WTC11 (cell line): ENCODE measurements around the gene INO80. TPM values are rescaled to one million over a fixed set of nuclear protein-coding genes. Genes with fewer than 3 reads are reported as not detected.

Source experiments
- ATAC-seq: fragments of 200-7000 bp; cut with Tn5 transposase; 2 replicates; pipeline ENCODE4 v1.10.0; 2021; ENCODE audit warnings: mild to moderate bottlenecking, moderate library complexity
- CTCF ChIA-PET: fragments of 300-600 bp; sonication (Branson Sonifier 250); formaldehyde crosslinking; loops from one replicate; lab custom pipeline; 2021; ENCODE audit warnings: antibody characterized with exemption; lab: Charles Lee
- POLR2A ChIA-PET: fragments of 350-600 bp; sonication (Branson Sonifier 250); formaldehyde crosslinking; loops from one replicate; lab custom pipeline; 2021; ENCODE audit warnings: antibody characterized with exemption; lab: Charles Lee
- DNase-seq: peaks from one replicate; pipeline ENCODE4 v3.0.0; 2021; ENCODE audit warnings: low spot score
- H3K27ac Mint-ChIP-seq: 2 replicates; pipeline ENCODE4 v1.8.0; 2021; ENCODE audit warnings: mixed read lengths
- H3K27me3 Mint-ChIP-seq: 2 replicates; pipeline ENCODE4 v1.8.0; 2021; ENCODE audit warnings: low read depth, mild to moderate bottlenecking, moderate library complexity, mixed read lengths
- H3K36me3 Mint-ChIP-seq: 2 replicates; pipeline ENCODE4 v1.8.0; 2021; ENCODE audit warnings: mixed read lengths
- H3K4me1 Mint-ChIP-seq: 2 replicates; pipeline ENCODE4 v1.8.0; 2022; ENCODE audit warnings: mixed read lengths
- H3K4me3 Mint-ChIP-seq: 2 replicates; pipeline ENCODE4 v1.8.0; 2021; ENCODE audit warnings: mild to moderate bottlenecking, moderate library complexity, mixed read lengths
- H3K9me3 Mint-ChIP-seq: 2 replicates; pipeline ENCODE4 v1.8.0; 2021; ENCODE audit warnings: mixed read lengths
- CREB1 ChIP-seq: sonication (generic); formaldehyde crosslinking; IDR thresholded peaks from 2 replicates; pipeline ENCODE4 v1.8.0; 2023; ENCODE audit warnings: mild to moderate bottlenecking, missing genetic modification reagents
- GABPB1 ChIP-seq: sonication (generic); formaldehyde crosslinking; IDR thresholded peaks from 2 replicates; pipeline ENCODE4 v1.8.1; 2023; ENCODE audit warnings: mild to moderate bottlenecking, missing genetic modification reagents
- JAZF1 ChIP-seq: fragments of 250-450 bp; sonication (Bioruptor Pico); IDR thresholded peaks from 2 replicates; pipeline ENCODE4 v1.9.0; 2021; ENCODE audit warnings: moderate library complexity, mild to moderate bottlenecking, inconsistent platforms
- MYBL2 ChIP-seq: sonication (generic); formaldehyde crosslinking; IDR thresholded peaks from 2 replicates; pipeline ENCODE4 v1.8.1; 2023; ENCODE audit warnings: mild to moderate bottlenecking, moderate library complexity, missing genetic modification reagents
- NFYB ChIP-seq: sonication (generic); formaldehyde crosslinking; conservative IDR thresholded peaks from 2 replicates; pipeline ENCODE4 v1.8.0; 2022; ENCODE audit warnings: low read depth, missing genetic modification reagents
- SP1 ChIP-seq: sonication (generic); formaldehyde crosslinking; conservative IDR thresholded peaks from 2 replicates; pipeline ENCODE4 v1.8.1; 2022; ENCODE audit warnings: missing genetic modification reagents
- ZNF263 ChIP-seq: sonication (generic); formaldehyde crosslinking; IDR thresholded peaks from 2 replicates; pipeline ENCODE4 v1.8.1; 2022; ENCODE audit warnings: low read depth, mild to moderate bottlenecking, moderate library complexity, missing genetic modification reagents
- ZNF317 ChIP-seq: sonication (generic); formaldehyde crosslinking; IDR thresholded peaks from 2 replicates; pipeline ENCODE4 v1.8.1; 2023; ENCODE audit warnings: low read depth, mild to moderate bottlenecking, moderate library complexity, missing genetic modification reagents, borderline replicate concordance
- ZNF416 ChIP-seq: fragments of 250-450 bp; sonication (Bioruptor Pico); IDR thresholded peaks from 2 replicates; pipeline ENCODE4 v1.9.0; 2021; ENCODE audit warnings: mild to moderate bottlenecking, inconsistent platforms
- ZNF671 ChIP-seq: fragments of 250-450 bp; sonication (Bioruptor Pico); IDR thresholded peaks from 2 replicates; pipeline ENCODE4 v1.8.0; 2021; ENCODE audit warnings: mild to moderate bottlenecking
- total RNA-seq: library from RNA; stranded (reverse); gene quantifications from 3 replicates; pipeline ENCODE4 v1.2.3, GENCODE V29; 2021
- TF ChIP-seq, protein P1 (sequence below): sonication (generic); formaldehyde crosslinking; IDR thresholded peaks from 2 replicates; pipeline ENCODE4 v1.8.1; 2023; ENCODE audit warnings: mild to moderate bottlenecking, missing genetic modification reagents
- TF ChIP-seq, protein P2 (sequence below): sonication (generic); formaldehyde crosslinking; IDR thresholded peaks from 2 replicates; pipeline ENCODE4 v1.8.1; 2023; ENCODE audit warnings: mild to moderate bottlenecking, missing genetic modification reagents, moderate library complexity
- TF ChIP-seq, protein P3 (sequence below): sonication (generic); formaldehyde crosslinking; IDR thresholded peaks from 2 replicates; pipeline ENCODE4 v1.8.0; 2022; ENCODE audit warnings: missing genetic modification reagents
- TF ChIP-seq, protein P4 (sequence below): sonication (generic); formaldehyde crosslinking; IDR thresholded peaks from 2 replicates; pipeline ENCODE4 v1.8.0; 2022; ENCODE audit warnings: mild to moderate bottlenecking, missing genetic modification reagents

INO80 gene
- total RNA-seq, 1 experiment from 2014 or later: 20.6 TPM

DNA sequence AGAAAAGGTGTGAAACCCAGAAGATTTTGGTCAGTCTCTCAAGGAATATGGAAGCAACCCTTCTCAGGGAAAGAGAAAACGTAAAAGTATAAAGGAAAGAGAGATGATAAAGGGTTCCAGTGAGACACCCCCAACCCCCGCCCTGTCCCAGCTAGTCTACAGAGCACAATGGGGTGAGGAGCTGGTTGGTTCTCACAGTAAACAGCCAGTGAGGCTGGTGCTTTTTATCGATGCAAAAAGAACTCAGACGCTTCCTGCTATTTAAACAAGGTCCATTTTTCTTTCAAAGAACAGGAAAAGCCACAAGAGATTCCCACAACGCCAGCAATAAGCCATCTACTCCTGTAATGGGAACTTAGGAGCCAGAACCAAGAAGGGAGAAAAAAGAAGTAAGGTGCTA is 96.9 kb downstream of the INO80 start (continued):
- no peak for TF ChIP-seq ZNF671 (CRISPR knock-in tag)
- TF ChIP-seq MYBL2 (CRISPR knock-in tag): no peak
- TF ChIP-seq, protein P1, sequence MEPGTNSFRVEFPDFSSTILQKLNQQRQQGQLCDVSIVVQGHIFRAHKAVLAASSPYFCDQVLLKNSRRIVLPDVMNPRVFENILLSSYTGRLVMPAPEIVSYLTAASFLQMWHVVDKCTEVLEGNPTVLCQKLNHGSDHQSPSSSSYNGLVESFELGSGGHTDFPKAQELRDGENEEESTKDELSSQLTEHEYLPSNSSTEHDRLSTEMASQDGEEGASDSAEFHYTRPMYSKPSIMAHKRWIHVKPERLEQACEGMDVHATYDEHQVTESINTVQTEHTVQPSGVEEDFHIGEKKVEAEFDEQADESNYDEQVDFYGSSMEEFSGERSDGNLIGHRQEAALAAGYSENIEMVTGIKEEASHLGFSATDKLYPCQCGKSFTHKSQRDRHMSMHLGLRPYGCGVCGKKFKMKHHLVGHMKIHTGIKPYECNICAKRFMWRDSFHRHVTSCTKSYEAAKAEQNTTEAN (CRISPR knock-in tag): no peak
- no peak for TF ChIP-seq ZNF317 (CRISPR knock-in tag)
- TF ChIP-seq GABPB1 (CRISPR knock-in tag): no peak
- TF ChIP-seq, protein P2, sequence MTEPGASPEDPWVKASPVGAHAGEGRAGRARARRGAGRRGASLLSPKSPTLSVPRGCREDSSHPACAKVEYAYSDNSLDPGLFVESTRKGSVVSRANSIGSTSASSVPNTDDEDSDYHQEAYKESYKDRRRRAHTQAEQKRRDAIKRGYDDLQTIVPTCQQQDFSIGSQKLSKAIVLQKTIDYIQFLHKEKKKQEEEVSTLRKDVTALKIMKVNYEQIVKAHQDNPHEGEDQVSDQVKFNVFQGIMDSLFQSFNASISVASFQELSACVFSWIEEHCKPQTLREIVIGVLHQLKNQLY (CRISPR knock-in tag): no peak
- TF ChIP-seq, protein P3, sequence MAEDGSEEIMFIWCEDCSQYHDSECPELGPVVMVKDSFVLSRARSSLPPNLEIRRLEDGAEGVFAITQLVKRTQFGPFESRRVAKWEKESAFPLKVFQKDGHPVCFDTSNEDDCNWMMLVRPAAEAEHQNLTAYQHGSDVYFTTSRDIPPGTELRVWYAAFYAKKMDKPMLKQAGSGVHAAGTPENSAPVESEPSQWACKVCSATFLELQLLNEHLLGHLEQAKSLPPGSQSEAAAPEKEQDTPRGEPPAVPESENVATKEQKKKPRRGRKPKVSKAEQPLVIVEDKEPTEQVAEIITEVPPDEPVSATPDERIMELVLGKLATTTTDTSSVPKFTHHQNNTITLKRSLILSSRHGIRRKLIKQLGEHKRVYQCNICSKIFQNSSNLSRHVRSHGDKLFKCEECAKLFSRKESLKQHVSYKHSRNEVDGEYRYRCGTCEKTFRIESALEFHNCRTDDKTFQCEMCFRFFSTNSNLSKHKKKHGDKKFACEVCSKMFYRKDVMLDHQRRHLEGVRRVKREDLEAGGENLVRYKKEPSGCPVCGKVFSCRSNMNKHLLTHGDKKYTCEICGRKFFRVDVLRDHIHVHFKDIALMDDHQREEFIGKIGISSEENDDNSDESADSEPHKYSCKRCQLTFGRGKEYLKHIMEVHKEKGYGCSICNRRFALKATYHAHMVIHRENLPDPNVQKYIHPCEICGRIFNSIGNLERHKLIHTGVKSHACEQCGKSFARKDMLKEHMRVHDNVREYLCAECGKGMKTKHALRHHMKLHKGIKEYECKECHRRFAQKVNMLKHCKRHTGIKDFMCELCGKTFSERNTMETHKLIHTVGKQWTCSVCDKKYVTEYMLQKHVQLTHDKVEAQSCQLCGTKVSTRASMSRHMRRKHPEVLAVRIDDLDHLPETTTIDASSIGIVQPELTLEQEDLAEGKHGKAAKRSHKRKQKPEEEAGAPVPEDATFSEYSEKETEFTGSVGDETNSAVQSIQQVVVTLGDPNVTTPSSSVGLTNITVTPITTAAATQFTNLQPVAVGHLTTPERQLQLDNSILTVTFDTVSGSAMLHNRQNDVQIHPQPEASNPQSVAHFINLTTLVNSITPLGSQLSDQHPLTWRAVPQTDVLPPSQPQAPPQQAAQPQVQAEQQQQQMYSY (CRISPR knock-in tag): no peak
- TF ChIP-seq, all 79 proteins: peak for 0

DNA sequence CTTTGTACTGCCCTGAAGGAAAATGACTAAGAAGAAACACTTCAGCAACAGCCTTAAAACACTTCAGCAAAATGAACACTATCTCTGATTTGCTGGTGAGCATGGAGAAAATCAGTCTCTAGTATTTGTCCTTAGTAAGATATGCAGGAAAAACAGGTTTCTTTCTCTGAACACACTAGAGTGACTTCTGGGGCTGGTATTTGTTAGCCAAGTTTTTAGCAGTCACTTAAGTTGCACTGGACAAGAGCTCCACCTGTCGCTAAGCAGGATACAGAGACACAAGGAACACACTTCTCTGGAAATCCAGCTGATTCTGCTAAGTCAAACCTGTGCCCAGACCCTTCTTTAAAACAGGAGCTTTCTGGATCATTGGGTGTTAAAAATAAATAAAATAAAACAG is 97.5 kb downstream of the INO80 start:
- Mint-ChIP-seq H3K4me3 (no peak overlapping the region), H3K27ac (no peak overlapping the region), H3K27me3 (no peaks in the 10 kb centered on the region), H3K36me3 (peaks cover 28% of the 10 kb centered on the region), H3K9me3 (no peaks in the 10 kb centered on the region), H3K4me1 (no peaks in the 10 kb centered on the region)
- DNase-seq (no peak), ATAC-seq (no peak)
- TF ChIP-seq NFYB (CRISPR knock-in tag): no peak
- CTCF ChIA-PET: interaction anchor here (0.9 to 3.8 kb wide), 8 partner anchors 66 to 124 kb away, joined by 3 to 24 read pairs (median 7); partner anchors contain the start of genes CHAC1, DLL4 and VPS18
- POLR2A ChIA-PET: interaction anchor here (0.6 kb wide), 2 partner anchors 21 to 416 kb away, joined by 3 to 5 read pairs; no protein-coding TSS in a partner anchor

DNA sequence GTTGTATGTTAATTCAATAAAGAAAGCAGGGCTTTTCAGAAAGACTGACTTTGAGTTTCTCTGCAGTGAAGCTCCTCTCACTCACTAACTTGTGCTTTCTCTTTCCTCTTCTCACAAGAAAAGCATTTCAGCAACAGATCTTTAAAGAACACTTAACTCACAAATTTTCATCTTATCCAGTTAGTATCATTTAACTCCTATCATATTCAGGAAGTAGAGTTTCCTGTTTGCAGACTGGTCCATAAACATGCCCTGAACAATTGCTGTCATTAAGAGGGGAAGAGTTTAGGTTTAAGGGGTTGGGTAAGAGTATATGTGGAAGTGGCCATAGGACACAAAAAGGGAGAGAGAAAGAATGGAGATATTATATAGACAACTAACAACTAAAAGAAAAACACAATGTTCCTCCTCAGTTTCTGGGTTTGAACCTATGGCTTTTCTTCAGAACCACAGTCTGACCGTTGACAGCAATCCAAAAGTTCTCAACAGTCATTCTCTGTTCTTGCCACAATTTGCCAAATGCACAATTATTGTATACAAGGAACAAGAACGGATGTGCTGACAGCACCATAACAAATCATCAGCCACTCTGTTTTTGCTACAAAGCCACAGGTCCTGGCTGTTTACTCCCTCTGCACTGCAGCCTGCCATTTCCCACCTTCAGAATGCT is 98.9 kb downstream of the INO80 start:
- ATAC-seq: no peak
- DNase-seq: no peak
- Mint-ChIP-seq H3K36me3 (peaks cover 31% of the 10 kb centered on the region), H3K9me3 (no peaks in the 10 kb centered on the region), H3K4me3 (no peak overlapping the region), H3K27ac (0 out of 2 replicates have a peak overlapping the region, but pooled peaks have one; percentile 34), H3K4me1 (no peaks in the 10 kb centered on the region), H3K27me3 (no peaks in the 10 kb centered on the region)
- TF ChIP-seq, protein P4, sequence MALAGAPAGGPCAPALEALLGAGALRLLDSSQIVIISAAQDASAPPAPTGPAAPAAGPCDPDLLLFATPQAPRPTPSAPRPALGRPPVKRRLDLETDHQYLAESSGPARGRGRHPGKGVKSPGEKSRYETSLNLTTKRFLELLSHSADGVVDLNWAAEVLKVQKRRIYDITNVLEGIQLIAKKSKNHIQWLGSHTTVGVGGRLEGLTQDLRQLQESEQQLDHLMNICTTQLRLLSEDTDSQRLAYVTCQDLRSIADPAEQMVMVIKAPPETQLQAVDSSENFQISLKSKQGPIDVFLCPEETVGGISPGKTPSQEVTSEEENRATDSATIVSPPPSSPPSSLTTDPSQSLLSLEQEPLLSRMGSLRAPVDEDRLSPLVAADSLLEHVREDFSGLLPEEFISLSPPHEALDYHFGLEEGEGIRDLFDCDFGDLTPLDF: no peak
- TF ChIP-seq CREB1 (CRISPR knock-in tag): no peak
- TF ChIP-seq ZNF416 (CRISPR knock-in tag): no peak
- no peak for TF ChIP-seq SP1 (CRISPR knock-in tag)
- TF ChIP-seq JAZF1 (CRISPR knock-in tag): no peak
- no peak for TF ChIP-seq MYBL2 (CRISPR knock-in tag)
- TF ChIP-seq ZNF263 (CRISPR knock-in tag): no peak
- ChIA-PET CTCF (interaction anchor here (1.6 to 3.8 kb wide), 2 partner anchors 75 to 102 kb away, joined by 3 to 24 read pairs; no protein-coding TSS in a partner anchor), POLR2A (interaction anchor here (0.8 kb wide), 1 partner anchor 14 kb away, joined by 4 read pairs; no protein-coding TSS in a partner anchor)
